DND-41 (cell line): ENCODE results near the gene SLC10A7.

Experiments
- ATAC-seq: fragments of 200-7000 bp; cut with Tn5 transposase; 3 replicates; pipeline ENCODE4 v1.9.1; 2021; ENCODE audit warnings: low read depth; ENCODE audit not compliant: insufficient read depth
- DNase-seq: peaks from one replicate; pipeline ENCODE4 v3.0.0-alpha.2; 2020
- H2AFZ ChIP-seq: 2 replicates; pipeline ENCODE4 v1.6.0; 2012; ENCODE audit warnings: low read depth, low read length
- H3K27ac ChIP-seq: 2 replicates; pipeline ENCODE4 v1.5.1; 2012; ENCODE audit warnings: low read length, inconsistent platforms
- H3K27me3 ChIP-seq: fragments of 200-600 bp; sonication (generic); 2 replicates; pipeline ENCODE4 v1.6.0; 2012; ENCODE audit warnings: low read length, mild to moderate bottlenecking, inconsistent platforms; ENCODE audit not compliant: insufficient read depth, poor library complexity
- H3K36me3 ChIP-seq: 2 replicates; pipeline ENCODE4 v1.5.1; 2012; ENCODE audit warnings: low read length, inconsistent platforms; ENCODE audit not compliant: insufficient read depth
- H3K4me1 ChIP-seq: 2 replicates; pipeline ENCODE4 v1.5.1; 2012; ENCODE audit warnings: mild to moderate bottlenecking, low read length; ENCODE audit not compliant: insufficient read depth
- H3K4me2 ChIP-seq: 2 replicates; pipeline ENCODE4 v1.6.0; 2012; ENCODE audit warnings: mild to moderate bottlenecking, moderate library complexity, low read length, inconsistent platforms; ENCODE audit not compliant: insufficient read depth
- H3K4me3 ChIP-seq, 2 experiments: fragments of 200-600 bp in 1 of 2; shearing (Covaris generic) in 1 of 2; 2 replicates each; pipeline ENCODE4 v1.5.1; 2012 to 2016; ENCODE audit warnings: inconsistent platforms in 2 of 2, low read length in 2 of 2, mild to moderate bottlenecking in 2 of 2, low read depth in 1 of 2, moderate library complexity in 1 of 2
- H3K79me2 ChIP-seq: 2 replicates; pipeline ENCODE4 v1.6.0; 2012; ENCODE audit warnings: low read length, inconsistent platforms; ENCODE audit not compliant: insufficient read depth
- H3K9ac ChIP-seq: 2 replicates; pipeline ENCODE4 v1.6.0; 2012; ENCODE audit warnings: low read depth, mild to moderate bottlenecking, inconsistent platforms, low read length, moderate library complexity
- H3K9me3 ChIP-seq: 2 replicates; pipeline ENCODE4 v1.5.1; 2012; ENCODE audit warnings: low read length, moderate library complexity, mild to moderate bottlenecking, inconsistent platforms; ENCODE audit not compliant: insufficient read depth, severe bottlenecking
- H4K20me1 ChIP-seq: 2 replicates; pipeline ENCODE4 v1.6.0; 2012; ENCODE audit warnings: low read length; ENCODE audit not compliant: insufficient read depth
- CTCF ChIP-seq: IDR thresholded peaks from 2 replicates; pipeline ENCODE4 v1.5.1; 2012; ENCODE audit warnings: borderline replicate concordance, low read length, moderate library complexity, mild to moderate bottlenecking; ENCODE audit not compliant: poor library complexity, severe bottlenecking; ENCODE audit errors: extremely low read depth
- EZH2 ChIP-seq: IDR thresholded peaks from 3 replicates; pipeline ENCODE4 v1.6.1; 2012; ENCODE audit warnings: borderline replicate concordance, low read depth, mild to moderate bottlenecking, moderate library complexity, low read length, inconsistent platforms; ENCODE audit not compliant: severe bottlenecking

The SLC10A7 gene

GRCh38 chr4:146417822-146418221 is 103.9 kb downstream of the SLC10A7 start:
- Histone ChIP-seq H3K4me2 (no peak overlapping the region), H3K79me2 (no peaks in the 10 kb centered on the region), H2AFZ (no peak overlapping the region), H3K27me3 (no peaks in the 10 kb centered on the region), H3K9me3 (no peaks in the 10 kb centered on the region), H3K4me1 (no peaks in the 10 kb centered on the region), H3K9ac (no peak overlapping the region), H3K4me3 (no peak overlapping the region), H4K20me1 (no peaks in the 10 kb centered on the region), H3K36me3 (no peaks in the 10 kb centered on the region), H3K27ac (no peak overlapping the region)
- no peak for ATAC-seq
- no peak for TF ChIP-seq EZH2
- TF ChIP-seq CTCF = no peak
- no peak for DNase-seq

DNA sequence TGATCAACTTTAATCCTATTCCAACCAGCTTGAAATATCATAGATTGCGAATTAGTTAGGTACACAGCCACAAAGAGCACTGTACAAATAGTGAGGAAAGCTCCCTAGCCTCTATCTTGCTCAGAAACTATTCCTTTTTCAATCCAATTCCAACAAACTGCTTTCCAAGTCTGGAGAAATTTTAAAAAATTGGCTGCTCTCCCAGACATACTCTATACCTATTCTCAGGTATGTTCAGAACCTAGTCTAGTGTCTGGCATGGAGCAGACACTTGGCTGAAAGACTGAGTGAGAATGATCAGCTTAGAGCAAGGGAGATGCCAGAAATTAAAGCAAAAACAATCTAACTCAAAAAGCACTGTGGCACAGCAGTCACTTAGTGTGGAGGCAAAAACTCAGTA is 105.9 kb downstream of the SLC10A7 start:
- Histone ChIP-seq H3K4me2 (no peak overlapping the region), H3K9ac (no peak overlapping the region), H2AFZ (no peak overlapping the region), H3K27ac (no peak overlapping the region), H3K79me2 (no peaks in the 10 kb centered on the region), H3K4me3 (no peak overlapping the region), H4K20me1 (no peaks in the 10 kb centered on the region), H3K27me3 (no peaks in the 10 kb centered on the region), H3K36me3 (no peaks in the 10 kb centered on the region), H3K9me3 (no peaks in the 10 kb centered on the region), H3K4me1 (no peaks in the 10 kb centered on the region)
- TF ChIP-seq CTCF (no peak), EZH2 (no peak)
- ATAC-seq (no peak), DNase-seq (no peak)

DNA sequence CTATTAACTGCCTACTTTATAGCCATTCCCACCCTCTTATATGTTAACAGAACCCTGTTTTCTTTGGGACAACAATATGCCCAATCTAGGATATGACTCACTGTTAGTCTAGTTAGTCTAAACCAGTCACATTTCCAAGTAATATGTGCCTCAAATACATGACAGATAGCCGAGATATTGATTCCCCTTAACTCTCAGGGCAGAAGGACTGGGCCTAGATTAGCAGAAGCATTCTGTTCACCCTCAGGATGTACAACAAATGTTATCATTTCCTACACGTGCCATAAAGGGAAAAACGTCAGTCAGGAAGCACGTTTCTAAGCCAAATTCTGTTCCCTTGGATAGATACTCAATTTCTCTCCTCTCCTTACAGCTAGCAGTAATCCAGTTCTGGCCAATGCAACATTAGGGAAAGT is 114.1 kb downstream of the SLC10A7 start:
- Histone ChIP-seq H3K4me3 (no peak overlapping the region), H2AFZ (no peak overlapping the region), H4K20me1 (no peaks in the 10 kb centered on the region), H3K27me3 (no peaks in the 10 kb centered on the region), H3K79me2 (no peaks in the 10 kb centered on the region), H3K36me3 (no peaks in the 10 kb centered on the region), H3K9ac (no peak overlapping the region), H3K4me1 (no peaks in the 10 kb centered on the region), H3K27ac (no peak overlapping the region), H3K4me2 (no peak overlapping the region), H3K9me3 (no peaks in the 10 kb centered on the region)
- DNase-seq (no peak), ATAC-seq (no peak)
- no peak for TF ChIP-seq CTCF
- no peak for TF ChIP-seq EZH2

GRCh38 chr4:146407257-146407656 is 114.5 kb downstream of the SLC10A7 start:
- H3K36me3 ChIP-seq = no peaks in the 10 kb centered on the region
- no peak overlapping the region for H3K27ac ChIP-seq
- H3K27me3 ChIP-seq = no peaks in the 10 kb centered on the region
- H3K9me3 ChIP-seq = no peaks in the 10 kb centered on the region
- H3K4me2 ChIP-seq = no peak overlapping the region
- H3K79me2 ChIP-seq = no peaks in the 10 kb centered on the region
- no peak overlapping the region for H2AFZ ChIP-seq
- DNase-seq (no peak), ATAC-seq (no peak)
- no peaks in the 10 kb centered on the region for H3K4me1 ChIP-seq
- H3K9ac ChIP-seq = no peak overlapping the region
- no peak for TF ChIP-seq CTCF
- TF ChIP-seq EZH2 = no peak
- H3K4me3 ChIP-seq = no peak overlapping the region
- H4K20me1 ChIP-seq = no peaks in the 10 kb centered on the region
